ENCODE results near the gene EIF1AD. TPM values are rescaled to one million over a fixed set of nuclear protein-coding genes. Genes with fewer than 3 reads are reported as not detected.

Gene EIF1AD
- total and polyA plus RNA-seq, 9 of the 15 experiments (the other 6 are each of a cell fraction or from before 2014, with no cell fraction given), result 50.1 to 98.8 (median 58.7) TPM

DNA sequence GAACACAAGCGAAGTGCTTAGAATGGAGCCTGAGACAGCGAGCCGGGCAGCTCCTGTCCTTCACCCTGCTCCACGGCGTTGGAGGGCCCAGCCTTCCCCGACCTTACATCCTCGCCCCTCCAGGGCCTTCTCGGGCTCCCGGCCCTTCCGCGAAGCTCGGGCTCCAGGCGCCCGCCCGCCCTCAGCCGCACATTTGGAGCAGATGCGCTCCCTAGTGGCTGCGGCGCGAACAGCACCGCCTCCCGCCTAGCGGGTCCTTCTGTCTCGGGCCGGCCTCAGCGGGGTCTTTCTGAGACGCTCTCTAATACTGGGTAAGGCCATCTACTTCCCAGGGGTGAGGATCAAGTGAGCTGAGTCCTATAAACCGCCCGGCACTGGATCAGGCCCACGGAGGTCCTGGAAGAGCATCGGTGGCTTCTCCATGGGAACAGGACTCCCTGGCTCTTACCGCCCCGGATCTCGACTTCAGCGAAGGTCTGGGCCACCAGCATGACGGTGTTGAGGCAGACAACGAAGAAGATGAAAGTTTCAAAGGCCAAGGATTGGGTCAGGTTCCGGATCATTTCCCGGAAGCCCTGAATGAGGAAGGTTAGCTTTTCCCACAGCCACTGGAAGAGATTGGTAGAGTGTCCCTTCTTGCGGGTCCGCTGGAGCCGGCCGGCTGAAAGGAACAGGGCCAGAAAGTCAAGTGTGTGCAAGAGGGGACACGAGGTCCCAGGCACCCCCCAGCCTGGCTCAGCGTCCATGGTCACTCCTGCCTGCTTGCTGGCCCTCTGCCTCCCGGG is 20.6 kb upstream of the EIF1AD start (continued):
- no peak for TF ChIP-seq PHTF2 (CRISPR knock-in tag; IDR thresholded peaks at IDR 0.05)
- TF ChIP-seq, protein P1, sequence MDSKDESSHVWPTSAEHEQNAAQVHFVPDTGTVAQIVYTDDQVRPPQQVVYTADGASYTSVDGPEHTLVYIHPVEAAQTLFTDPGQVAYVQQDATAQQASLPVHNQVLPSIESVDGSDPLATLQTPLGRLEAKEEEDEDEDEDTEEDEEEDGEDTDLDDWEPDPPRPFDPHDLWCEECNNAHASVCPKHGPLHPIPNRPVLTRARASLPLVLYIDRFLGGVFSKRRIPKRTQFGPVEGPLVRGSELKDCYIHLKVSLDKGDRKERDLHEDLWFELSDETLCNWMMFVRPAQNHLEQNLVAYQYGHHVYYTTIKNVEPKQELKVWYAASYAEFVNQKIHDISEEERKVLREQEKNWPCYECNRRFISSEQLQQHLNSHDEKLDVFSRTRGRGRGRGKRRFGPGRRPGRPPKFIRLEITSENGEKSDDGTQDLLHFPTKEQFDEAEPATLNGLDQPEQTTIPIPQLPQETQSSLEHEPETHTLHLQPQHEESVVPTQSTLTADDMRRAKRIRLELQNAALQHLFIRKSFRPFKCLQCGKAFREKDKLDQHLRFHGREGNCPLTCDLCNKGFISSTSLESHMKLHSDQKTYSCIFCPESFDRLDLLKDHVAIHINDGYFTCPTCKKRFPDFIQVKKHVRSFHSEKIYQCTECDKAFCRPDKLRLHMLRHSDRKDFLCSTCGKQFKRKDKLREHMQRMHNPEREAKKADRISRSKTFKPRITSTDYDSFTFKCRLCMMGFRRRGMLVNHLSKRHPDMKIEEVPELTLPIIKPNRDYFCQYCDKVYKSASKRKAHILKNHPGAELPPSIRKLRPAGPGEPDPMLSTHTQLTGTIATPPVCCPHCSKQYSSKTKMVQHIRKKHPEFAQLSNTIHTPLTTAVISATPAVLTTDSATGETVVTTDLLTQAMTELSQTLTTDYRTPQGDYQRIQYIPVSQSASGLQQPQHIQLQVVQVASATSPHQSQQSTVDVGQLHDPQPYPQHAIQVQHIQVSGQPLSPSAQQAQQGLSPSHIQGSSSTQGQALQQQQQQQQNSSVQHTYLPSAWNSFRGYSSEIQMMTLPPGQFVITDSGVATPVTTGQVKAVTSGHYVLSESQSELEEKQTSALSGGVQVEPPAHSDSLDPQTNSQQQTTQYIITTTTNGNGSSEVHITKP (IDR thresholded peaks at IDR 0.05; ENCODE audit: partially characterized antibody), result peak; percentile 21
- peak; percentile 82; the same call in 1 of the 2 replicates for TF ChIP-seq ZBTB7A (IDR thresholded peaks at IDR 0.05; ENCODE audit: borderline replicate concordance, control insufficient read depth, low read depth, low read length)
- no peak for TF ChIP-seq ZBTB1 (CRISPR knock-in tag; IDR thresholded peaks at IDR 0.05; ENCODE audit: borderline replicate concordance, low read depth)
- TF ChIP-seq IRF2 (CRISPR knock-in tag; IDR thresholded peaks at IDR 0.05), result no peak
- no peak for TF ChIP-seq MECOM (CRISPR knock-in tag; IDR thresholded peaks at IDR 0.05)
- no peak for TF ChIP-seq SMAD2 (IDR thresholded peaks at IDR 0.05; ENCODE audit: low read depth, low read length)
- 0 out of 2 replicates have a peak, but pooled peaks have one; percentile 7 for TF ChIP-seq ZBTB17 (CRISPR knock-in tag; IDR thresholded peaks at IDR 0.05)
- TF ChIP-seq CXXC5 (CRISPR knock-in tag; IDR thresholded peaks at IDR 0.05), result peak; percentile 54; the same call in 1 of the 2 replicates
- no peak for TF ChIP-seq DDX20 (tag; IDR thresholded peaks at IDR 0.05; ENCODE audit: low read depth)
- TF ChIP-seq ZBTB40 (IDR thresholded peaks at IDR 0.05), result 0 out of 2 replicates have a peak, but pooled peaks have one; percentile 9
- no peak for TF ChIP-seq ZBTB40 (CRISPR knock-in tag; IDR thresholded peaks at IDR 0.05)
- no peak for TF ChIP-seq ID3 (CRISPR knock-in tag; IDR thresholded peaks at IDR 0.05)
- TF ChIP-seq ID3 (tag; IDR thresholded peaks at IDR 0.05), result no peak

Measured in K562 (cell line).